Gastroesophageal sphincter (tissue), 3 donors: ENCODE measurements around the gene ADAT3.

ENCODE experiments used
- EP300 ChIP-seq: sonication (generic); formaldehyde crosslinking; IDR thresholded peaks from one replicate; pipeline ENCODE4 v1.6.1; 2017; ENCODE audit warnings: antibody characterized with exemption, mild to moderate bottlenecking
- POLR2A ChIP-seq, 2 donors: fragments of 450-650 bp; IDR thresholded peaks; one replicate each; pipeline ENCODE4 v1.6.1; 2017; ENCODE audit warnings: antibody characterized with exemption in 2 of 2, mild to moderate bottlenecking in 2 of 2, moderate library complexity in 1 of 2
- POLR2AphosphoS5 ChIP-seq: sonication (generic); formaldehyde crosslinking; IDR thresholded peaks from one replicate; pipeline ENCODE4 v1.6.1; 2017; ENCODE audit warnings: antibody characterized with exemption
- TF ChIP-seq, protein P1 (sequence below), 4 experiments: fragments of 200-600 bp in 2 of 4; fragments of 450-650 bp in 2 of 4; sonication (generic) in 1 of 4; IDR thresholded peaks; one replicate each; pipeline ENCODE4 v1.5.1; 2017 to 2019; ENCODE audit warnings: antibody characterized with exemption in 4 of 4, mild to moderate bottlenecking in 2 of 4, moderate library complexity in 2 of 4

DNA sequence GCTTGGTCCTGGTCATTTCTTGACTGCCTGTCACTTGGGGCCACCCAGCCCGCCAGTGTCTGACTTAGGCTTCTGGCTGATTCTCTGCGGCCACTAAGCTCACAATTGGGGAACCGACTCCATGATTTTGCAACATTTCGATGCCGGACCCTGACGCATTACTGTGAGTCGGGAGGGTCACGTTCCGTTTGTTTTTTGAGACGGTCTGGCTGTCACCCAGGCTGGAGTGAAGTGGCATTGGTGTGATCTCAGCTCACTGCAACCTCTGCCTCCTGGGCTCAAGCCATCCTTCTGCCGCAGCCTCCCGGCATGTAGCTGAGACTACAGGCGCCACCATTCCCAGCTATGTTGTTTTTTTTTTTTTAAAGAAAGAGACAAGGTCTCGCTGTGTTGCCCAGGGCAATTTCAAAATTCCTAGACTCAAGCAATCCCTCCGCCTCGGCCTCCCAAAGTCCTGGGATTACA, 3.2 kb upstream of the ADAT3 start:
- TF ChIP-seq, protein P1, sequence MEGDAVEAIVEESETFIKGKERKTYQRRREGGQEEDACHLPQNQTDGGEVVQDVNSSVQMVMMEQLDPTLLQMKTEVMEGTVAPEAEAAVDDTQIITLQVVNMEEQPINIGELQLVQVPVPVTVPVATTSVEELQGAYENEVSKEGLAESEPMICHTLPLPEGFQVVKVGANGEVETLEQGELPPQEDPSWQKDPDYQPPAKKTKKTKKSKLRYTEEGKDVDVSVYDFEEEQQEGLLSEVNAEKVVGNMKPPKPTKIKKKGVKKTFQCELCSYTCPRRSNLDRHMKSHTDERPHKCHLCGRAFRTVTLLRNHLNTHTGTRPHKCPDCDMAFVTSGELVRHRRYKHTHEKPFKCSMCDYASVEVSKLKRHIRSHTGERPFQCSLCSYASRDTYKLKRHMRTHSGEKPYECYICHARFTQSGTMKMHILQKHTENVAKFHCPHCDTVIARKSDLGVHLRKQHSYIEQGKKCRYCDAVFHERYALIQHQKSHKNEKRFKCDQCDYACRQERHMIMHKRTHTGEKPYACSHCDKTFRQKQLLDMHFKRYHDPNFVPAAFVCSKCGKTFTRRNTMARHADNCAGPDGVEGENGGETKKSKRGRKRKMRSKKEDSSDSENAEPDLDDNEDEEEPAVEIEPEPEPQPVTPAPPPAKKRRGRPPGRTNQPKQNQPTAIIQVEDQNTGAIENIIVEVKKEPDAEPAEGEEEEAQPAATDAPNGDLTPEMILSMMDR (IDR thresholded peaks at IDR 0.05): no peak
- TF ChIP-seq POLR2A (IDR thresholded peaks at IDR 0.05): no peak
- TF ChIP-seq POLR2AphosphoS5: no peak
- no peak for TF ChIP-seq EP300
